ENCODE results near the gene PPP1R12A.

DNA sequence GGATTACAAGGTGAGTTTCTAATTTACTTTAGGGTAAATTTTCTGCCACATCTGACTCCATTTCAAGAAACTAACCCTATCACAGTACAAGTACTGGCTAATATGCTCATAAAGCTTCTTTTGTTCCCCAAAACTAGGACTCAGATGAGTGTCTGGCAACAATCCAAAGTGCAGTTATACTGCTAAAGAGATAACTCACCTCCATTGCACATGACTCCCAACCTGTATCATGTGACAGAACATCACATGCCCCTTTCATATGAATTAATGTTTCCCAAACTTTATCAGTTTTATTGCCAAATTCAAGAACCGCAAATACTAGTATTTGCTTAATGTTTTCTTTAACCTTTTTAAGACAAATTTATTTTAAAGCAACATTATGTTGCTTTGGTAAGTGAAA, 3.9 kb upstream of the PPP1R12A start:
- TF ChIP-seq, protein P1, sequence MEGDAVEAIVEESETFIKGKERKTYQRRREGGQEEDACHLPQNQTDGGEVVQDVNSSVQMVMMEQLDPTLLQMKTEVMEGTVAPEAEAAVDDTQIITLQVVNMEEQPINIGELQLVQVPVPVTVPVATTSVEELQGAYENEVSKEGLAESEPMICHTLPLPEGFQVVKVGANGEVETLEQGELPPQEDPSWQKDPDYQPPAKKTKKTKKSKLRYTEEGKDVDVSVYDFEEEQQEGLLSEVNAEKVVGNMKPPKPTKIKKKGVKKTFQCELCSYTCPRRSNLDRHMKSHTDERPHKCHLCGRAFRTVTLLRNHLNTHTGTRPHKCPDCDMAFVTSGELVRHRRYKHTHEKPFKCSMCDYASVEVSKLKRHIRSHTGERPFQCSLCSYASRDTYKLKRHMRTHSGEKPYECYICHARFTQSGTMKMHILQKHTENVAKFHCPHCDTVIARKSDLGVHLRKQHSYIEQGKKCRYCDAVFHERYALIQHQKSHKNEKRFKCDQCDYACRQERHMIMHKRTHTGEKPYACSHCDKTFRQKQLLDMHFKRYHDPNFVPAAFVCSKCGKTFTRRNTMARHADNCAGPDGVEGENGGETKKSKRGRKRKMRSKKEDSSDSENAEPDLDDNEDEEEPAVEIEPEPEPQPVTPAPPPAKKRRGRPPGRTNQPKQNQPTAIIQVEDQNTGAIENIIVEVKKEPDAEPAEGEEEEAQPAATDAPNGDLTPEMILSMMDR (IDR thresholded peaks at IDR 0.05; ENCODE audit: insufficient read depth, low read length) = no peak
- no peak for TF ChIP-seq POLR2AphosphoS5 (IDR thresholded peaks at IDR 0.05; ENCODE audit: low read depth)
- TF ChIP-seq, protein P2, sequence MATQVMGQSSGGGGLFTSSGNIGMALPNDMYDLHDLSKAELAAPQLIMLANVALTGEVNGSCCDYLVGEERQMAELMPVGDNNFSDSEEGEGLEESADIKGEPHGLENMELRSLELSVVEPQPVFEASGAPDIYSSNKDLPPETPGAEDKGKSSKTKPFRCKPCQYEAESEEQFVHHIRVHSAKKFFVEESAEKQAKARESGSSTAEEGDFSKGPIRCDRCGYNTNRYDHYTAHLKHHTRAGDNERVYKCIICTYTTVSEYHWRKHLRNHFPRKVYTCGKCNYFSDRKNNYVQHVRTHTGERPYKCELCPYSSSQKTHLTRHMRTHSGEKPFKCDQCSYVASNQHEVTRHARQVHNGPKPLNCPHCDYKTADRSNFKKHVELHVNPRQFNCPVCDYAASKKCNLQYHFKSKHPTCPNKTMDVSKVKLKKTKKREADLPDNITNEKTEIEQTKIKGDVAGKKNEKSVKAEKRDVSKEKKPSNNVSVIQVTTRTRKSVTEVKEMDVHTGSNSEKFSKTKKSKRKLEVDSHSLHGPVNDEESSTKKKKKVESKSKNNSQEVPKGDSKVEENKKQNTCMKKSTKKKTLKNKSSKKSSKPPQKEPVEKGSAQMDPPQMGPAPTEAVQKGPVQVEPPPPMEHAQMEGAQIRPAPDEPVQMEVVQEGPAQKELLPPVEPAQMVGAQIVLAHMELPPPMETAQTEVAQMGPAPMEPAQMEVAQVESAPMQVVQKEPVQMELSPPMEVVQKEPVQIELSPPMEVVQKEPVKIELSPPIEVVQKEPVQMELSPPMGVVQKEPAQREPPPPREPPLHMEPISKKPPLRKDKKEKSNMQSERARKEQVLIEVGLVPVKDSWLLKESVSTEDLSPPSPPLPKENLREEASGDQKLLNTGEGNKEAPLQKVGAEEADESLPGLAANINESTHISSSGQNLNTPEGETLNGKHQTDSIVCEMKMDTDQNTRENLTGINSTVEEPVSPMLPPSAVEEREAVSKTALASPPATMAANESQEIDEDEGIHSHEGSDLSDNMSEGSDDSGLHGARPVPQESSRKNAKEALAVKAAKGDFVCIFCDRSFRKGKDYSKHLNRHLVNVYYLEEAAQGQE (IDR thresholded peaks at IDR 0.05; ENCODE audit: insufficient replicate concordance, low read depth) = no peak

All from HL-60 (cell line).